ENCODE data around the gene CRELD2. TPM values are rescaled to one million over a fixed set of nuclear protein-coding genes. Genes with fewer than 3 reads are reported as not detected.
A peak's percentile ranks its signal among the peaks of the same experiment; 100 is the strongest.

CRELD2 gene
- total and polyA plus RNA-seq, 2 of the 8 experiments (the other 6 are each of a cell fraction or from before 2014, with no cell fraction given), result 24.5 to 36.6 TPM

GRCh38 chr22:49970528-49971231, 52.2 kb downstream of the CRELD2 start (continued):
- TF ChIP-seq, protein P1, sequence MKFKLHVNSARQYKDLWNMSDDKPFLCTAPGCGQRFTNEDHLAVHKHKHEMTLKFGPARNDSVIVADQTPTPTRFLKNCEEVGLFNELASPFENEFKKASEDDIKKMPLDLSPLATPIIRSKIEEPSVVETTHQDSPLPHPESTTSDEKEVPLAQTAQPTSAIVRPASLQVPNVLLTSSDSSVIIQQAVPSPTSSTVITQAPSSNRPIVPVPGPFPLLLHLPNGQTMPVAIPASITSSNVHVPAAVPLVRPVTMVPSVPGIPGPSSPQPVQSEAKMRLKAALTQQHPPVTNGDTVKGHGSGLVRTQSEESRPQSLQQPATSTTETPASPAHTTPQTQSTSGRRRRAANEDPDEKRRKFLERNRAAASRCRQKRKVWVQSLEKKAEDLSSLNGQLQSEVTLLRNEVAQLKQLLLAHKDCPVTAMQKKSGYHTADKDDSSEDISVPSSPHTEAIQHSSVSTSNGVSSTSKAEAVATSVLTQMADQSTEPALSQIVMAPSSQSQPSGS (IDR thresholded peaks at IDR 0.05; ENCODE audit: low read length), result peak; percentile 62; the same call in 1 of the 2 replicates
- TF ChIP-seq POLR2AphosphoS5 (IDR thresholded peaks at IDR 0.05; ENCODE audit: low read depth, low read length), result no peak; the same call in 1 of the 2 replicates
- no peak for TF ChIP-seq SRF (IDR thresholded peaks at IDR 0.05; ENCODE audit: low read depth, low read length)
- no peak for TF ChIP-seq KDM5A (IDR thresholded peaks at IDR 0.05; ENCODE audit: low read length)
- peak; percentile 39; the same call in 1 of the 2 replicates for TF ChIP-seq TBP (IDR thresholded peaks at IDR 0.05; ENCODE audit: low read depth, low read length)
- TF ChIP-seq TAF7 (optimal IDR thresholded peaks at IDR 0.05; ENCODE audit: borderline replicate concordance, low read depth, low read length), result peak; percentile 40
- TF ChIP-seq CHD1 (IDR thresholded peaks at IDR 0.05; ENCODE audit: low read depth, low read length), result no peak
- no peak for TF ChIP-seq SP1 (IDR thresholded peaks at IDR 0.05; ENCODE audit: low read depth, low read length)
- peak; percentile 11; the same call in 1 of the 2 replicates for TF ChIP-seq KDM1A (IDR thresholded peaks at IDR 0.05; ENCODE audit: borderline replicate concordance, low read length)
- no peak for TF ChIP-seq CEBPB (IDR thresholded peaks at IDR 0.05; ENCODE audit: low read depth, low read length)
- TF ChIP-seq RXRA (IDR thresholded peaks at IDR 0.05; ENCODE audit: insufficient read depth, low read depth, low read length), result no peak
- no peak for TF ChIP-seq RNF2 (IDR thresholded peaks at IDR 0.05; ENCODE audit: borderline replicate concordance, low read depth, low read length, missing control alignments, poor library complexity, severe bottlenecking)
- 0 out of 2 replicates have a peak, but pooled peaks have one; percentile 24 for TF ChIP-seq CHD2 (IDR thresholded peaks at IDR 0.05; ENCODE audit: low read length)
- no peak for TF ChIP-seq NRF1 (IDR thresholded peaks at IDR 0.05; ENCODE audit: low read depth, low read length)
- no peak for TF ChIP-seq ZNF274 (IDR thresholded peaks at IDR 0.05; ENCODE audit: borderline replicate concordance, extremely low read depth, low read length)
- no peak for TF ChIP-seq NANOG (IDR thresholded peaks at IDR 0.05; ENCODE audit: insufficient read depth, low read depth, low read length, poor library complexity, severe bottlenecking)
- TF ChIP-seq MAX (IDR thresholded peaks at IDR 0.05), result peak; percentile 97
- no peak for TF ChIP-seq PHF8 (conservative IDR thresholded peaks at IDR 0.05; ENCODE audit: low read depth, low read length)
- TF ChIP-seq YY1 (IDR thresholded peaks at IDR 0.05; ENCODE audit: low read depth, low read length), result no peak
- TF ChIP-seq SIRT6 (IDR thresholded peaks at IDR 0.05; ENCODE audit: low read length), result no peak
- no peak for TF ChIP-seq FOSL1 (IDR thresholded peaks at IDR 0.05; ENCODE audit: insufficient read depth, low read depth, low read length)
- peak in 1 of 2 experiments; percentile 48; a peak in 1 of 3 replicates for TF ChIP-seq EP300 (IDR thresholded peaks at IDR 0.05; ENCODE audit: borderline replicate concordance in 1 of 2, low read depth in 2 of 2, low read length in 2 of 2)
- peak in 1 of 2 experiments; percentile 25; a peak in 1 of 3 replicates for TF ChIP-seq POLR2A (IDR thresholded peaks at IDR 0.05; ENCODE audit: control extremely low read depth in 1 of 2, low read depth in 2 of 2, low read length in 2 of 2)
